GM12801 (cell line): ENCODE results near the gene DUSP18.

ENCODE experiments used
- CTCF ChIP-seq: IDR thresholded peaks from one replicate; pipeline ENCODE4 v1.5.1; 2011; ENCODE audit warnings: control low read depth; ENCODE audit not compliant: insufficient read length; ENCODE audit errors: extremely low read depth

Gene DUSP18

GRCh38 chr22:30652852-30653251 is 14.8 kb downstream of the DUSP18 start:
- TF ChIP-seq CTCF, result no peak

- no peak for TF ChIP-seq CTCF
Measured at GRCh38 chr22:30650508-30651116, 17.1 kb downstream of the DUSP18 start.

DNA sequence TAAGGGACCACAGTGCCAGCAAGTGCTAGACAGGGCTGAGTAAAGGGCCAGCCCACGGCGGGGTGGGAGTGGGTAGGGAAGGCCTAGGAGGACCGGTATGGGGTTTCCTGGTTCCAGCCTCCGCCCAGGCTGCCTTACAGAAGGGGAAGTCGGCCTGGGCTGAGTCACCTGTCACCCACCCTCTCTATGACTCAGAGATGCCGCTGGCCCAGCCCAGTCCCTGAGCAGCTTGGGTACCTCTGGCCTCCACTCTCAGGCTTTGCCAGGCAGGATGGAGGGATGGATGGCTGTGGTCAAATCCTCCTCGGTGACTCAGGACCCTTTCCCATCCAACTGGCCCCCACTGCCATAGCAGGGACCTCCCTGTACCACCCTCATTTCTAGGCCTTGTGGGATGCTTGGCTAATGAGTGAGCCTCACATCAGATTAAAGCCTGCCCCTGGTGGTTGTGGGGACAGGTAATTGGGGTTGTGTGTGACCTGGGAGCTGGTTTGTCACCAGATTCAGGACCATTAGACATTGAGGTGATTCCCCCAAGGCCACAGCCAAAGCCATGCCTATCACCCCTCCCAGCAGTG is 18.2 kb downstream of the DUSP18 start:
- no peak for TF ChIP-seq CTCF

DNA sequence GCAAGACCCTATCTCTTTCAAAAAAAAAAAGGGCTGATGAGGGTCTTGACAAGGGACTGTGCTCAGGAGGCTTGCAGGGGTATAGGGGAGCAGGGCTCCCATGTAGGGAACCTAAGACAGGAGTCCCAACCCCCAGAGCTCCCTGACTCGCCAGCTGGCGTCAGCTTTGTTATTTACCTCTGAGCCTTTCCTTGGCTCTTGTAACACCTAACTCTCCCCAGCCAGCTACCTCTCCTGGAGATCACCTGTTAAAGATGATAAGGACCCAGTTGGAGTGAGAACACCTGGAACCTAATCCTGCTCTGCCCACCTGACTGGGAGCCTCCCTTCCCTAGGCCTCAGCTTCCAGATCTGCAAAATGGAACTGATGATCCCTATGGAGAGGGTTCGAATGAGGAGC is 18.9 kb downstream of the DUSP18 start:
- TF ChIP-seq CTCF, result no peak

DNA sequence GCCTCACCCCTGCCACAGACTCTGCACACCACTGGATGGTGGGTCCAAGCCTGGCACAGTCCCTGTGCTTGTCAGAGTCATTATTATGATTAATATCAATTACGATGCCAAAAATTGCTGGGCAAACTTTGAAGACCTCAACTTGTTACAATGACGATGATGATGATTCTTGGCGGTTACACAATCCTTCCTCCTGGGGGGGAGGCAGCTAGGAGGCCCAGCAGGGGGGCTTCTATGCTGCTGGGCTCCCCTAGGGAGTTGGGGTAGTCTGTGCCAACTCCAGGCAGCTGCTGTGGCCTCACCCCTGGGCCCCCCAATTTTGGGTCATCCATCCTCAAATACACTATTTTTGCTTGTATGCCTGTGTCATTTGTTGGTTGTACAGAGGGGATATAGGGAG is 20.1 kb downstream of the DUSP18 start:
- no peak for TF ChIP-seq CTCF

DNA sequence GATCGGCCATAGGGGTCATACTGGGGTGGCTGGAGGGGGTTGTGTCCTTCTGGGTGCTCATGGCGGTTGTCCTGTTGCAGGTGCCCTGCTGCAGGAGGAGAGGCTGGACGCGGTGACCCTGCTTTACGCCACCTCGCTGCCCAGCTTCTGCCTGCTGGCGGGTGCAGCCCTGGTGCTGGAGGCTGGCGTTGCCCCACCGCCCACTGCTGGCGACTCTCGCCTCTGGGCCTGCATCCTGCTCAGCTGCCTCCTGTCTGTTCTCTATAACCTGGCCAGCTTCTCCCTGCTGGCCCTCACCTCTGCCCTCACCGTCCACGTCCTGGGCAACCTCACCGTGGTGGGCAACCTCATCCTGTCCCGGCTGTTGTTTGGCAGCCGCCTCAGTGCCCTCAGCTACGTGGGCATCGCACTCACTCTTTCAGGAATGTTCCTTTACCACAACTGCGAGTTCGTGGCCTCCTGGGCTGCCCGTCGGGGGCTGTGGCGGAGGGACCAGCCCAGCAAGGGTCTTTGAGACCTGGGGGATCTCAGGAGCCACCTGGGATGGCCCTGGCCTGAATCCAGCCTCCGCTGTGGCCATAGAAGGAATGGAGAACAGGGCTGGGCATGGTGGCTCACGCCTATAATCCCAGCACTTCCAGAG is 21.0 kb downstream of the DUSP18 start:
- no peak for TF ChIP-seq CTCF

DNA sequence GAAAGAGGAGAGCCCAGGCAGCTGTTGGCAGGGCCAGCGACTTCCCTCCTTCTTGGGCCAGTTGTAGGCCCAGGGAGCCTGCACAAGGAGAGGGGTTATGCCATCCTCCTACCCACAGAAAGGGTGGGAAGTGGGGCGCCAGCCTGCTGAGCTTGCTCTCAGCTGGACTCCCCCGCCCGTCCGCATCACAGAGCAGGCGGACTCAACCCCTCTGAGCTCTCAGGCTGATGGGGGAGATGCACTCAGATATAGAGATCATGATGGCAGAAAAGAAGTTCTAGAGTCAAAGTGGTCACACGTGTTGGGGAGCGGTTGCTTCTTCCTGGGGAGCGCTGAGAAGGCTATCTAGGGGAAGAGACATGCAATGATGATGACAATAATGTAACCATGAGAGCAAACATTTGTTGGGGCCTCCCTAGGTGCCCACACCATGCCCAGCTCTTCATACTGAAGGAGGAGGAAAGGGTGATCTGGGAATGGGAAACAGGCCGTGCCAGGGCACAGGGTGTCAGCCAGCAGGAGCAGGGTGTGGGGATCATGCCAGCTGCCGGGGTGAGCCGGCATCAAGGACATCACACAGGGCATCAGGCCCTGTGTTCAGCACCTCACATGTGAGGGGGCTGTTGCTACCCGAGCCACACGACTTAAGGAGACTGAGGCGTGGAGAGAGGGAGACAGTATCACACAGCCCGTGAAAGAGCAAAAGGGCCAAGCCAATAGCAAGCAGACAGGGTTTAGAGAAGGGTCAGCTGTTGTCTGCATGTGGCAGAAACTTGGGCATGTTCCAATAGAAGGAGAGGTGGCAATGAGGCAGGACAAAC is 24.4 kb downstream of the DUSP18 start:
- no peak for TF ChIP-seq CTCF
